ENCODE data around the gene PCLO. TPM values are rescaled to one million over a fixed set of nuclear protein-coding genes. Genes with fewer than 3 reads are reported as not detected.

Gene PCLO
- total RNA-seq, 2 experiments from 2014 or later = not detected

GRCh38 chr7:83159731-83160130 is 3.0 kb downstream of the PCLO start:
- Mint-ChIP-seq H3K9me3 (ENCODE audit: low read depth) (peaks cover 1% of the 10 kb centered on the region), H3K36me3 (no peaks in the 10 kb centered on the region), H3K4me3 (no peak overlapping the region), H3K27me3 (peaks cover 9% of the 10 kb centered on the region), H3K27ac (no peak overlapping the region), H3K4me1 (peaks cover 3% of the 10 kb centered on the region)
- ATAC-seq (no peak), DNase-seq (no peak)
- CTCF ChIA-PET = no interaction called here

GRCh38 chr7:83156006-83156405 is 6.7 kb downstream of the PCLO start:
- H3K27ac Mint-ChIP-seq = no peak overlapping the region
- ATAC-seq = no peak

GRCh38 chr7:83155407-83155806 is 7.3 kb downstream of the PCLO start:
- no peaks in the 10 kb centered on the region for H3K27me3 Mint-ChIP-seq
- DNase-seq = no peak
- peaks cover 1% of the 10 kb centered on the region for H3K9me3 Mint-ChIP-seq (ENCODE audit: low read depth)
- no peak overlapping the region for H3K27ac Mint-ChIP-seq
- H3K4me3 Mint-ChIP-seq = no peak overlapping the region
- no peaks in the 10 kb centered on the region for H3K36me3 Mint-ChIP-seq
- ATAC-seq = no peak
- CTCF ChIA-PET = no interaction called here
- H3K4me1 Mint-ChIP-seq = no peaks in the 10 kb centered on the region

More at GRCh38 chr7:83156006-83156405, 6.7 kb downstream of the PCLO start:
- Mint-ChIP-seq H3K36me3 (no peaks in the 10 kb centered on the region), H3K4me1 (no peaks in the 10 kb centered on the region), H3K4me3 (no peak overlapping the region), H3K27me3 (no peaks in the 10 kb centered on the region), H3K9me3 (ENCODE audit: low read depth) (peaks cover 1% of the 10 kb centered on the region)
- CTCF ChIA-PET = no interaction called here
- DNase-seq = no peak

- DNase-seq = no peak
- H3K4me1 Mint-ChIP-seq = no peaks in the 10 kb centered on the region
- H3K36me3 Mint-ChIP-seq = no peaks in the 10 kb centered on the region
- no peak overlapping the region for H3K4me3 Mint-ChIP-seq
- CTCF ChIA-PET = no interaction called here
- no peaks in the 10 kb centered on the region for H3K27me3 Mint-ChIP-seq
- no peak overlapping the region for H3K27ac Mint-ChIP-seq
- H3K9me3 Mint-ChIP-seq (ENCODE audit: low read depth) = no peaks in the 10 kb centered on the region
- no peak for ATAC-seq
Observed at GRCh38 chr7:83153419-83153818, 9.3 kb downstream of the PCLO start.

GRCh38 chr7:83150310-83150709 is 12.4 kb downstream of the PCLO start:
- Mint-ChIP-seq H3K9me3 (ENCODE audit: low read depth) (no peaks in the 10 kb centered on the region), H3K27ac (no peak overlapping the region), H3K27me3 (no peaks in the 10 kb centered on the region), H3K4me3 (no peak overlapping the region), H3K36me3 (no peaks in the 10 kb centered on the region), H3K4me1 (no peaks in the 10 kb centered on the region)
- DNase-seq (no peak), ATAC-seq (no peak)
- CTCF ChIA-PET = no interaction called here

GRCh38 chr7:83149466-83149865 is 13.2 kb downstream of the PCLO start:
- H3K27ac Mint-ChIP-seq = no peak overlapping the region
- no peaks in the 10 kb centered on the region for H3K9me3 Mint-ChIP-seq (ENCODE audit: low read depth)
- H3K36me3 Mint-ChIP-seq = no peaks in the 10 kb centered on the region
- CTCF ChIA-PET = no interaction called here
- no peak overlapping the region for H3K4me3 Mint-ChIP-seq
- DNase-seq (no peak), ATAC-seq (no peak)
- no peaks in the 10 kb centered on the region for H3K4me1 Mint-ChIP-seq
- no peaks in the 10 kb centered on the region for H3K27me3 Mint-ChIP-seq

DNA sequence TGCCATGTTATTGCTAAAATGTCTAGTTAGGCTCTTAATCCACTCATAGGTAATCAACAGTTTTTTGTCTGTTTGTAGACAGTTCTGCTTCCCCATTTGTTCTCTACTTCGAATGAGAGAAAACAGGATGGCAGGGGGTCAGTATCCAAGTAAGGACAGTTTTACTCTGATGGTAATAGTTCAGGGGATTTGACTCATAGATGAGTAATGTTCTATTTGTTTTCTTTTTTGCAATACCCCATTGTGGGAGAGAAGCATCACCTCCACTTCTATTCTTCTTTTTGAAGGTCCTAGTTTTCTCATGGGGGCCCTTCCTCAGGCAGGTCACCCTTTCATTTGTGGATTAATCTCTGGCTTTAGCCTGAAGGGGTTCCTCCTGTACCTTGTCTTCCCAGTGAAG is 13.9 kb downstream of the PCLO start:
- Mint-ChIP-seq H3K4me1 (no peaks in the 10 kb centered on the region), H3K36me3 (no peaks in the 10 kb centered on the region), H3K9me3 (ENCODE audit: low read depth) (no peaks in the 10 kb centered on the region), H3K4me3 (no peak overlapping the region), H3K27ac (no peak overlapping the region), H3K27me3 (no peaks in the 10 kb centered on the region)
- CTCF ChIA-PET = no interaction called here
- DNase-seq (no peak), ATAC-seq (no peak)

GRCh38 chr7:83143107-83143506 is 19.6 kb downstream of the PCLO start:
- CTCF ChIA-PET = no interaction called here
- Mint-ChIP-seq H3K4me3 (no peak overlapping the region), H3K27me3 (no peaks in the 10 kb centered on the region), H3K9me3 (ENCODE audit: low read depth) (no peaks in the 10 kb centered on the region), H3K36me3 (no peaks in the 10 kb centered on the region), H3K4me1 (no peaks in the 10 kb centered on the region), H3K27ac (no peak overlapping the region)
- ATAC-seq (no peak), DNase-seq (no peak)

- CTCF ChIA-PET = no interaction called here
- no peaks in the 10 kb centered on the region for H3K36me3 Mint-ChIP-seq
- ATAC-seq = no peak
- no peaks in the 10 kb centered on the region for H3K4me1 Mint-ChIP-seq
- no peak overlapping the region for H3K4me3 Mint-ChIP-seq
- no peak overlapping the region for H3K27ac Mint-ChIP-seq
- H3K9me3 Mint-ChIP-seq (ENCODE audit: low read depth) = peaks cover 3% of the 10 kb centered on the region
- no peaks in the 10 kb centered on the region for H3K27me3 Mint-ChIP-seq
- no peak for DNase-seq
Observed at GRCh38 chr7:83142365-83142764, 20.3 kb downstream of the PCLO start.

DNA sequence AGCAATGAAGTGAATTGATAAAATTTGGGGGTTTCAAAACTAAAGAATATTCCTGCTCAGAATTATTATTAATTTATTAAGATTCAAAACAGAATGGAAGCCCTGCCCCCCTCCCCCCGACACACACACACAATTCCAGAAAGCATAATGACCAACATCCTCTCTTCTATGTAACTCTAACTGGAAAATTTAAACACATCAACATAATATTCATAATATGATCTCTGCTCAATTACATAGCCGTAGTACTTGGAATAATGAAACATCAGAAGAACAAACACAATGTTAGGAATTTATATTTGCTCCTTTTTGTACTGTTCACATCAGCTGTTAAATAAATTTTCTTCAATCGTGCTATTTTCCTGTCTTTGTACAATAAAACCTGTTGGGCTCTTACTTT is 20.8 kb downstream of the PCLO start:
- Mint-ChIP-seq H3K27me3 (no peaks in the 10 kb centered on the region), H3K4me1 (no peaks in the 10 kb centered on the region), H3K9me3 (ENCODE audit: low read depth) (peaks cover 3% of the 10 kb centered on the region), H3K4me3 (no peak overlapping the region), H3K27ac (no peak overlapping the region), H3K36me3 (no peaks in the 10 kb centered on the region)
- ATAC-seq (no peak), DNase-seq (no peak)
- CTCF ChIA-PET = no interaction called here

DNA sequence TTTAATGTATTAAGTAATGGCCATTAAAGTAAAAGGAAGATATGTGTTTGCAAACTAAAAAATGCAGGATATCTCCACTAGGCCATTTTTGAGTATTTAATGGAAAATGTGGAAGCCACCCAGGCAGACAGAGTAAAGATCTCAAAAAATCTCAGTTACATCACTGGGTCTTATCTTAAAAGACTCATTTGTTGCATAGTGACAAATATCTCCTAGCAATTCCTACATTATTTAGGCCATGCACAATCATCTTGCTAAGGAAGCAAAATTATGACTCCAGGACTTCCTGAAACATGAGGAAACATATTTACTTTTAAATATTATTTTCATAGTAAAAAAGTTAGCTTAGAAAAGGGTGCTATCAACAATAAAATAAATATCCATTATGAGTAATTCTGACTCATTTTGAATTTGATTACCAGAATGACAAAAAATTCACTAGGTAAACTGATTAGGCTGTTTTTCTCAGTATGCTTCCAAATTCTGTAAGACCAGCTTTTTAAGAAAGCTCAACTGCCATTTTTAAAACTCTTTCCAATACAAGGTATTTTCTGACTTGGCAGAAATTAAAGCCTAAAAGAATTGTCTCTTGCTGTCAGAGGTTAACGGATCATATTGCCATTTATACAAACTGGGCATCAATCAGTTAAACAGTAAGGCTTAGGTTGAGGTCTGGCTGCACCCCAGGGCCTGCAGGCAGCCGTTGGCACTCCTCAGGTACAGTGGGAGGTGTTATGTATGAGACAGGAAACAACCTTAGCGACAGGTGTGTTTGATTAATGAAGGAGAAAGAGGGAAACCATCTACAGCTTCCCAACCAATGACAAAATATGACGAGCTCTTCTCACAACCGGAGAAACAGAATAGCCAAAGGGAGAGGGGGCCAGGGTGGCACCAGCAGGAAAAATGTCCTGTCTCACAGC is 31.8 kb downstream of the PCLO start:
- H3K4me1 Mint-ChIP-seq = no peaks in the 10 kb centered on the region
- H3K9me3 Mint-ChIP-seq (ENCODE audit: low read depth) = peaks cover 2% of the 10 kb centered on the region
- H3K4me3 Mint-ChIP-seq = no peak overlapping the region
- H3K27ac Mint-ChIP-seq = no peak overlapping the region
- no peaks in the 10 kb centered on the region for H3K36me3 Mint-ChIP-seq
- no peaks in the 10 kb centered on the region for H3K27me3 Mint-ChIP-seq
- ATAC-seq = no peak
- CTCF ChIA-PET = no interaction called here
- no peak for DNase-seq

- Mint-ChIP-seq H3K27ac (no peak overlapping the region), H3K4me3 (no peak overlapping the region), H3K4me1 (no peaks in the 10 kb centered on the region), H3K27me3 (no peaks in the 10 kb centered on the region), H3K9me3 (ENCODE audit: low read depth) (peaks cover 2% of the 10 kb centered on the region), H3K36me3 (no peaks in the 10 kb centered on the region)
- DNase-seq (no peak), ATAC-seq (no peak)
- CTCF ChIA-PET = no interaction called here
Observed at GRCh38 chr7:83130191-83130590, 32.5 kb downstream of the PCLO start.

DNA sequence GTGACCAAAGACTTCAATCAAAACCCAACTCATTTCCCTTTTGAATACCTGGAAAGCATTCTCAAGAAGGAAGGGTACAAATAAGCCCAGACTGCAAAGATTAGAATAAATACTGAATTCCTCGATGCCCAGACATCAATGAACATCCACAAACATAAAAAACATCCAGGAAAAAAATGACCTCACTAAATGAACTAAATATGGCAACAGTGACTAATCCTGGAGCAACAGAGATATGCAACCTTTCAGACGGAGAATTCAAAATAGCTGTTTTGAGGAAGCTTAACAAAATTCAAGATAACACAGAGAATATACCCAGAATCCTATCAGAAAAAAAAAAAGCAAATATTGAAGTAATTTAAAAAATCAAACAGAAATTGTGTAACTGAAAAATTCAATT is 43.2 kb downstream of the PCLO start:
- CTCF ChIA-PET = no interaction called here
- H3K27me3 Mint-ChIP-seq = no peaks in the 10 kb centered on the region

GRCh38 chr7:83119026-83119382 is 43.7 kb downstream of the PCLO start:
- Mint-ChIP-seq H3K4me3 (no peak overlapping the region), H3K4me1 (no peaks in the 10 kb centered on the region), H3K27ac (no peak overlapping the region), H3K9me3 (ENCODE audit: low read depth) (peaks cover 4% of the 10 kb centered on the region), H3K36me3 (peaks cover 2% of the 10 kb centered on the region), H3K27me3 (no peaks in the 10 kb centered on the region)
- ATAC-seq = no peak
- CTCF ChIA-PET = no interaction called here
- DNase-seq = no peak

More for the DNA sequence above, 43.2 kb downstream of the PCLO start:
- no peak for DNase-seq
- peaks cover 2% of the 10 kb centered on the region for H3K36me3 Mint-ChIP-seq
- H3K27ac Mint-ChIP-seq = no peak overlapping the region
- no peak overlapping the region for H3K4me3 Mint-ChIP-seq
- no peaks in the 10 kb centered on the region for H3K4me1 Mint-ChIP-seq
- H3K9me3 Mint-ChIP-seq (ENCODE audit: low read depth) = peaks cover 4% of the 10 kb centered on the region
- ATAC-seq = no peak

All from activated CD8-positive, alpha-beta memory T cell treated with anti-CD3 and anti-CD28 coated beads, Interleukin-2, amount 10 ng/mL, durations not matched to agents 7 days and 5 days (primary cell).